Activated T-cell treated with anti-CD3 and anti-CD28 coated beads, Interleukin-2, amount 50 U/mL, for 1 hour (primary cell): Measurements from ENCODE around the gene BID.
"Not testable (repeated sequence)": the region's sequence is repeated elsewhere in the genome, so short reads cannot be mapped to it uniquely, and the experiment has no call there.

Source experiments
- DNase-seq: peaks from one replicate; pipeline ENCODE4 v3.0.0-alpha.2; 2020

BID gene

GRCh38 chr22:17698276-17698675, 76.0 kb downstream of the BID start:
- not testable (repeated sequence) for DNase-seq

- DNase-seq, result not testable (repeated sequence)
These were observed 77.1 kb downstream of the BID start for GRCh38 chr22:17697196-17697595.

DNA sequence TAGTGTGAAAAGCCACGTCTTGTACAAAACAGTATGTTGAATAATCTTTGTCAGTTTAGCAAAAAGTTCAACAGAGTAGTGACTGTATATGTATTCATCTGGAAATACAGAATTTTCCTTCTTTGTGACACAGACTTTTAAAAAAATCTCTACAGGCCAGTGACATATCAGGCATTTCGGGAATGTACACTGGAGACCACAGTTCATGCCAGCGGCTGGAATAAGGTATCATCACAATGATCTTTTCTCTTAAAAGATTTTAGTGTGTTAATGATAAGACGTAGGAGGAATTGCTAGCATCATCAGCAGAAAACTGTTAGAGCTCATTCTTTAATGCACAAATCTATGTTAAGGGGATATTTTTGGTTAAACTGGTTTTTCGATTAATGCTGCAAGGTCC, 78.3 kb downstream of the BID start:
- DNase-seq, result no peak

DNA sequence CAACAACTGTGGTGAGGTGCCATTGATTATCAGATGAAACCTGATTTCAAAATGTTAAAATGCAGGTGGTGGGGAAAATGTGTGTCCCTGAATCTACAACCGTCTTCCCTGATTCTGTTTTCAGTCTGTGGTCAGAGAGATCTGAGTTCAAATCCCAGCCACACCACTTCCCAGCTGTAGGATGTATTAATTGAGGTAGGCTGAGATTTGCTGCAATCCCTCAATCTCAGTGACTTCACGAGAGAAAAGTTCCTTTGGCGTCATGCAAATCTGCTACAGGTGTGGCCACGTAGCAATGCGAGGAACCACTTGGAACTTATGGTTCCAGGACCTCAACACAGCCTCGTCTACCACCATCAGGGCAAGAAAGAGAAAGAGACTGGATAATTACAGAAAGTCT, 79.5 kb downstream of the BID start:
- DNase-seq, result no peak

DNA sequence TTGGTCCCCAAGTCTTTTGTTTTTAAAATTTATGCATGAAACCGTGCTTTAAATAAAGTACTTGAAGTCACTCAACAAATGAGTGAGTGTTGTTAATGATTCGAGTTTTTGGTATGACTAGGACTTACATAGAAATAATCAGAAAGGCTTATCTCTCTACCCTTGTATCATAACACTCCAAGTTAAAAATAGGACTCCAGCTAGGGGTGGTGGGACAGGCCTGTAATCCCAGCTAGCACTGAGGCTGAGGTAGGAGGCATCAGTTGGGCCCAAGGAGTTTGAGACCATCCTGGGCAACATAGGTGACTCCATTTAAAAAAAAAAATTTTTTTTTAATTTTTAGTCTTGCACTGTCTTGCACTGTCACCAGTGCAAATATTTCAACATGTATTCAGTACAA, 80.1 kb downstream of the BID start:
- DNase-seq, result no peak

GRCh38 chr22:17692841-17693240, 81.4 kb downstream of the BID start:
- DNase-seq, result no peak

DNA sequence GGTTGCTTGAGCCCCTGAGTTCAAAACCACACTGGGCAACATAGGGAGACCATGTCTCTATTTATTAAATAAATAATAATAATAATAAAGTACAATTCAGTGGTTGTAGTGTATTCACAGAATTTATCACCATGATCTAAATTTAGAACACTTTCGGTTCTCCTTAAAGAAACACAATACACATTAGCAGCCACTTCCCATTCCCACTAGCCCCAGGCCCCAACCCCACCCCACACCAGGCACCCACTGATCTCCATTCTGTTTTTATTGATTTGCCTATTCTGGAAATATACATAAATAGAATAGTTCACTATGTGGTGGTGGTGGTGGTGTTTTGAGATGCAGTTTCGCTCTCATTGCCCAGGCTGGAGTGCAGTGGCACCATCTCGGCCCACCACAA, 90.0 kb downstream of the BID start:
- DNase-seq, result no peak
